ENCODE results near the gene CTDSP2. TPM values are rescaled to one million over a fixed set of nuclear protein-coding genes. Genes with fewer than 3 reads are reported as not detected.
"Not testable (repeated sequence)": the region's sequence is repeated elsewhere in the genome, so short reads cannot be mapped to it uniquely, and the experiment has no call there.

CTDSP2 gene
- total RNA-seq, 2 donors from 2014 or later, result 152 to 254 TPM

- intact Hi-C loops (cut with DNase I, micrococcal nuclease), result no loop called here
- ATAC-seq (no peak), DNase-seq (no peak)
Measured at GRCh38 chr12:57776247-57776587, 70.3 kb downstream of the CTDSP2 start.

- ATAC-seq, result no peak
- intact Hi-C loops (cut with DNase I, micrococcal nuclease), result no loop called here
- no peak for DNase-seq
Measured at GRCh38 chr12:57775563-57776246, 70.8 kb downstream of the CTDSP2 start.

- no peak for ATAC-seq
- intact Hi-C loops (cut with DNase I, micrococcal nuclease), result no loop called here
- DNase-seq, result no peak
Measured at GRCh38 chr12:57775044-57775443, 71.5 kb downstream of the CTDSP2 start.

GRCh38 chr12:57774634-57775033 is 71.9 kb downstream of the CTDSP2 start:
- intact Hi-C loops (cut with DNase I, micrococcal nuclease); DNase-seq; ATAC-seq: not testable (repeated sequence)

- ATAC-seq (peak; percentile 76), DNase-seq (peak; percentile 77 to 80)
- intact Hi-C loops (cut with DNase I, micrococcal nuclease), result no loop called here
Measured at GRCh38 chr12:57772429-57773322, 73.9 kb downstream of the CTDSP2 start, which contains the start of gene EEF1AKMT3. TSS of gene EEF1AKMT3 (plus strand) at chr12:57772614. CDS start at chr12:57772725, 111 bp downstream.

- ATAC-seq (peak; percentile 94), DNase-seq (peak; percentile 94 to 96)
- intact Hi-C loops (cut with DNase I, micrococcal nuclease), result no loop called here
Measured at GRCh38 chr12:57771873-57772428, 74.6 kb downstream of the CTDSP2 start, which contains the start of gene METTL1. TSS of gene METTL1 (minus strand) at chr12:57772105. CDS start at chr12:57772083, 22 bp downstream.

GRCh38 chr12:57771236-57771872 is 75.2 kb downstream of the CTDSP2 start:
- intact Hi-C loops (cut with DNase I, micrococcal nuclease), result no loop called here
- ATAC-seq (peak; percentile 60), DNase-seq (peak; percentile 91)

- DNase-seq (no peak), ATAC-seq (no peak)
- intact Hi-C loops (cut with DNase I, micrococcal nuclease), result no loop called here
Measured at GRCh38 chr12:57770734-57771133, 75.8 kb downstream of the CTDSP2 start.

Small RNA genes lying within 50 kb of the gene (microRNA-seq; reads per million reads assigned to microRNA genes)
- gene MIR26A2, result 295 to 392 reads per million in 2 donors

Other genes starting within 250 kb of the CTDSP2 start
- gene DTX3, start 241.9 kb downstream of the CTDSP2 start, total RNA-seq, result 10 to 100 TPM in 1 of 2 donors, 1 to 10 TPM in 1; 3.7 to 10.2 TPM
- gene ARHGEF25, start 235.3 kb downstream of the CTDSP2 start, total RNA-seq, result 10 to 100 TPM in 1 of 2 donors, 1 to 10 TPM in 1; 3.1 to 14.9 TPM
- under 1 TPM; 0.34 to 0.98 TPM for gene B4GALNT1, start 213.5 kb downstream of the CTDSP2 start, total RNA-seq
- gene OS9, start 152.6 kb downstream of the CTDSP2 start, total RNA-seq, result 100 to 1,000 TPM; 310 to 322 TPM
- 1 to 10 TPM in 1 of 2 donors, under 1 TPM in 1; 0.92 to 1.5 TPM for gene AGAP2, start 108.0 kb downstream of the CTDSP2 start, total RNA-seq
- gene TSPAN31, start 101.7 kb downstream of the CTDSP2 start, total RNA-seq, result 10 to 100 TPM; 28.9 to 40.6 TPM
- gene CDK4, start 94.4 kb downstream of the CTDSP2 start, total RNA-seq, result 10 to 100 TPM; 38.4 to 46.0 TPM
- 10 to 100 TPM; 12.2 to 13.1 TPM for gene MARCHF9, start 91.6 kb downstream of the CTDSP2 start, total RNA-seq
- 1 to 10 TPM in 1 of 2 donors, under 1 TPM in 1; 0.87 to 1.7 TPM for gene CYP27B1, start 79.7 kb downstream of the CTDSP2 start, total RNA-seq
- 10 to 100 TPM in 1 of 2 donors, 1 to 10 TPM in 1; 9.3 to 11.6 TPM for gene METTL1, start 74.6 kb downstream of the CTDSP2 start, total RNA-seq
- 1 to 10 TPM; 4.8 to 6.8 TPM for gene EEF1AKMT3, start 74.1 kb downstream of the CTDSP2 start, total RNA-seq
- gene TSFM, start 63.9 kb downstream of the CTDSP2 start, total RNA-seq, result 10 to 100 TPM; 25.3 to 31.8 TPM
- 1 to 10 TPM; 7.5 to 7.7 TPM for gene AVIL, start 28.0 kb downstream of the CTDSP2 start, total RNA-seq
- gene ATP23, start 94.8 kb upstream of the CTDSP2 start, total RNA-seq, result 10 to 100 TPM; 13.9 to 16.1 TPM